IMR-90 (cell line): Measurements from ENCODE around the gene ADARB2. TPM values are rescaled to one million over a fixed set of nuclear protein-coding genes. Genes with fewer than 3 reads are reported as not detected.

Source experiments
- ATAC-seq: fragments of 200-7000 bp; cut with Tn5 transposase; 2 replicates; pipeline ENCODE4 v1.9.1; 2020; ENCODE audit warnings: low read depth, mild to moderate bottlenecking, moderate library complexity
- BruUV-seq: library from RNA; stranded (reverse); fragments of 400-500 nt; replicated peaks from 2 replicates; lab custom pipeline; 2021; lab: Mats Ljungman, UMichigan
- CTCF ChIA-PET: fragments of 300-600 bp; formaldehyde crosslinking; extraction: SDS; loops from one replicate; lab custom pipeline; 2021; ENCODE audit warnings: antibody characterized with exemption; lab: Yijun Ruan, JAX
- POLR2A ChIA-PET: fragments of 300-600 bp; sonication (Branson Sonifier 250); formaldehyde crosslinking; loops from one replicate; lab custom pipeline; 2022; ENCODE audit warnings: antibody characterized with exemption; ENCODE audit not compliant: unreplicated experiment; lab: Charles Lee
- DNase-seq: peaks from one replicate; pipeline ENCODE4 v3.0.0; 2013
- H2AFZ ChIP-seq: replicated peaks from 2 replicates; pipeline ENCODE3; 2013; ENCODE audit warnings: low read length, mild to moderate bottlenecking; ENCODE audit not compliant: poor library complexity
- H2AK5ac ChIP-seq: 2 replicates; pipeline ENCODE4 v1.6.1; 2013; ENCODE audit warnings: low read depth, low read length, inconsistent platforms
- H2AK9ac ChIP-seq: replicated peaks from 2 replicates; pipeline ENCODE3; 2013; ENCODE audit warnings: mild to moderate bottlenecking, low read depth, low read length, moderate library complexity; ENCODE audit not compliant: poor library complexity
- H2BK120ac ChIP-seq: 2 replicates; pipeline ENCODE4 v1.6.1; 2013; ENCODE audit warnings: low read depth, low read length, inconsistent platforms
- H2BK15ac ChIP-seq: 3 replicates; pipeline ENCODE4 v1.6.1; 2013; ENCODE audit warnings: low read depth, low read length, inconsistent platforms
- H2BK20ac ChIP-seq: 2 replicates; pipeline ENCODE4 v1.6.1; 2013; ENCODE audit warnings: low read depth, mild to moderate bottlenecking, inconsistent platforms, low read length, moderate library complexity
- H2BK5ac ChIP-seq: 2 replicates; pipeline ENCODE4 v1.6.1; 2013; ENCODE audit warnings: mild to moderate bottlenecking, low read depth, low read length, inconsistent platforms; ENCODE audit not compliant: poor library complexity, severe bottlenecking
- H3K14ac ChIP-seq: replicated peaks from 2 replicates; pipeline ENCODE4 v1.6.1; 2013; ENCODE audit warnings: low read depth, low read length, inconsistent platforms
- H3K18ac ChIP-seq: 2 replicates; pipeline ENCODE4 v1.6.1; 2013; ENCODE audit warnings: low read depth, low read length, control low read depth
- H3K23ac ChIP-seq: 2 replicates; pipeline ENCODE4 v1.6.1; 2013; ENCODE audit warnings: low read depth, low read length, inconsistent platforms
- H3K27ac ChIP-seq: 2 replicates; pipeline ENCODE4 v1.5.1; 2013; ENCODE audit warnings: mild to moderate bottlenecking, control low read depth, low read length; ENCODE audit not compliant: insufficient read depth
- H3K27me3 ChIP-seq: 2 replicates; pipeline ENCODE4 v1.6.1; 2013; ENCODE audit warnings: low read length; ENCODE audit not compliant: control insufficient read depth, insufficient read depth
- H3K36me3 ChIP-seq: 2 replicates; pipeline ENCODE4 v1.6.1; 2013; ENCODE audit warnings: low read length, mixed read lengths; ENCODE audit not compliant: control insufficient read depth, insufficient read depth
- H3K4ac ChIP-seq: 2 replicates; pipeline ENCODE4 v1.6.1; 2013; ENCODE audit warnings: low read depth, low read length, inconsistent platforms
- H3K4me1 ChIP-seq: 2 replicates; pipeline ENCODE4 v1.6.1; 2013; ENCODE audit warnings: low read length, mixed read lengths; ENCODE audit not compliant: control insufficient read depth, insufficient read depth
- H3K4me2 ChIP-seq: 2 replicates; pipeline ENCODE4 v1.6.1; 2013; ENCODE audit warnings: low read depth, mild to moderate bottlenecking, control low read depth, low read length, moderate library complexity
- H3K4me3 ChIP-seq: 2 replicates; pipeline ENCODE4 v1.5.1; 2013; ENCODE audit warnings: low read depth, mild to moderate bottlenecking, control low read depth, low read length, moderate library complexity; ENCODE audit not compliant: insufficient read depth
- H3K56ac ChIP-seq: 2 replicates; pipeline ENCODE4 v1.6.1; 2013; ENCODE audit warnings: low read length, inconsistent platforms; ENCODE audit not compliant: insufficient read depth; ENCODE audit errors: extremely low read depth
- H3K79me1 ChIP-seq, 2 experiments: 2 replicates each; pipeline ENCODE4 v1.6.1; 2013; ENCODE audit warnings: low read length in 2 of 2, inconsistent platforms in 1 of 2, low read depth in 1 of 2
- H3K9ac ChIP-seq: 2 replicates; pipeline ENCODE4 v1.6.1; 2013; ENCODE audit warnings: low read depth, low read length, control low read depth
- H3K9me1 ChIP-seq: 2 replicates; pipeline ENCODE4 v1.6.1; 2013; ENCODE audit warnings: low read length, inconsistent platforms; ENCODE audit not compliant: insufficient read depth
- H3K9me3 ChIP-seq: 2 replicates; pipeline ENCODE4 v1.6.1; 2013; ENCODE audit warnings: low read length; ENCODE audit not compliant: control insufficient read depth, insufficient read depth
- H4K20me1 ChIP-seq: 2 replicates; pipeline ENCODE4 v1.6.1; 2013; ENCODE audit warnings: low read length, inconsistent platforms; ENCODE audit not compliant: insufficient read depth
- H4K5ac ChIP-seq: 2 replicates; pipeline ENCODE4 v1.6.1; 2013; ENCODE audit warnings: mild to moderate bottlenecking, low read depth, low read length, control low read depth
- H4K8ac ChIP-seq, 2 experiments: 2 replicates each; pipeline ENCODE4 v1.6.1; 2013; ENCODE audit warnings: low read depth in 2 of 2, low read length in 2 of 2, control low read depth in 1 of 2, inconsistent platforms in 1 of 2
- H4K91ac ChIP-seq: 2 replicates; pipeline ENCODE4 v1.6.1; 2013; ENCODE audit warnings: low read depth, low read length, inconsistent platforms; ENCODE audit not compliant: insufficient read depth
- BHLHE40 ChIP-seq: fragments of 150-350 bp; IDR thresholded peaks from 2 replicates; pipeline ENCODE4 v1.6.1; 2016; ENCODE audit warnings: mild to moderate bottlenecking, low read depth, low read length
- CEBPB ChIP-seq: IDR thresholded peaks from 2 replicates; pipeline ENCODE4 v1.6.1; 2012; ENCODE audit warnings: low read depth, low read length, improper control_type of control experiment
- CHD1 ChIP-seq: IDR thresholded peaks from 2 replicates; pipeline ENCODE4 v1.6.1; 2012; ENCODE audit warnings: low read depth, low read length, improper control_type of control experiment
- FOS ChIP-seq: fragments of 150-350 bp; IDR thresholded peaks from 2 replicates; pipeline ENCODE4 v1.6.1; 2016; ENCODE audit warnings: low read depth, low read length
- MAFK ChIP-seq: IDR thresholded peaks from 2 replicates; pipeline ENCODE4 v1.6.1; 2012; ENCODE audit warnings: low read depth, low read length, improper control_type of control experiment
- MAZ ChIP-seq: IDR thresholded peaks from 2 replicates; pipeline ENCODE4 v1.6.1; 2012; ENCODE audit warnings: low read depth, mild to moderate bottlenecking, low read length, improper control_type of control experiment, moderate library complexity, borderline replicate concordance
- MXI1 ChIP-seq: IDR thresholded peaks from 2 replicates; pipeline ENCODE4 v1.6.1; 2012; ENCODE audit warnings: low read depth, mild to moderate bottlenecking, low read length, moderate library complexity, borderline replicate concordance
- NFE2L2 ChIP-seq: fragments of 150-350 bp; IDR thresholded peaks from 2 replicates; pipeline ENCODE4 v1.6.1; 2016; ENCODE audit warnings: low read depth, mild to moderate bottlenecking, low read length
- POLR2A ChIP-seq: IDR thresholded peaks from 2 replicates; pipeline ENCODE4 v1.6.1; 2012; ENCODE audit warnings: mild to moderate bottlenecking, low read depth, low read length
- RAD21 ChIP-seq: IDR thresholded peaks from 2 replicates; pipeline ENCODE4 v1.6.1; 2012; ENCODE audit warnings: low read length, improper control_type of control experiment
- RCOR1 ChIP-seq: IDR thresholded peaks from 2 replicates; pipeline ENCODE4 v1.6.1; 2012; ENCODE audit warnings: mild to moderate bottlenecking, low read length, improper control_type of control experiment; ENCODE audit not compliant: insufficient replicate concordance
- RFX5 ChIP-seq: IDR thresholded peaks from 2 replicates; pipeline ENCODE4 v1.8.0; 2012; ENCODE audit warnings: low read depth, mild to moderate bottlenecking, low read length, moderate library complexity
- SMC3 ChIP-seq: fragments of 150-350 bp; IDR thresholded peaks from 2 replicates; pipeline ENCODE4 v1.6.1; 2016; ENCODE audit warnings: low read depth, mild to moderate bottlenecking, antibody characterized with exemption, low read length, moderate library complexity
- WGBS, 2 experiments: methylation state at CpG; one replicate each; pipeline versions ENCODE4 v1.1.5 to v1.1.7; 2013; ENCODE audit warnings: missing lambda C conversion rate in 2 of 2; ENCODE audit not compliant: insufficient read length in 1 of 2; ENCODE audit errors: extremely low coverage in 2 of 2; 5-methylcytosine and 5-hydroxymethylcytosine counted together
- dilution Hi-C: fragments of 300-500 bp; cut with HindIII; formaldehyde crosslinking; loops from one replicate; pipeline ENCODE4 v1.14.3; 2018; ENCODE audit warnings: low sequenced_read_pairs; ENCODE audit not compliant: unreplicated experiment
- in situ Hi-C: fragments of 300-500 bp; cut with MboI; formaldehyde crosslinking; loops from 3 replicates; pipeline ENCODE4 v1.14.3; 2019; ENCODE audit warnings: low sequenced_read_pairs, inconsistent platforms, mixed read lengths
- intact Hi-C: fragments of 100-400 bp; cut with micrococcal nuclease; formaldehyde crosslinking; loops from 2 replicates; pipeline ENCODE4 v1.10.0; 2022
- polyA plus RNA-seq, 3 experiments: library from polyadenylated mRNA; depleted of rRNA; stranded (reverse); fragments of >200 nt; gene quantifications; 2 replicates each; pipeline ENCODE4 v1.2.3, GENCODE V29; 2012; ENCODE audit warnings: low replicate concordance in 1 of 3
- total RNA-seq: library from RNA; depleted of rRNA; stranded (reverse); fragments of >200 nt; gene quantifications from 2 replicates; pipeline ENCODE4 v1.2.3, GENCODE V29; 2012
- TF ChIP-seq, protein P1 (sequence below): fragments of 150-350 bp; IDR thresholded peaks from 2 replicates; pipeline ENCODE4 v1.6.1; 2017; ENCODE audit warnings: mild to moderate bottlenecking, antibody characterized with exemption, low read length, low read depth
- TF ChIP-seq, protein P2 (sequence below): fragments of 150-350 bp; IDR thresholded peaks from 2 replicates; pipeline ENCODE4 v1.6.1; 2016; ENCODE audit warnings: low read depth, mild to moderate bottlenecking, low read length, moderate library complexity, borderline replicate concordance

ADARB2 gene
- total and polyA plus RNA-seq, 2 of the 4 experiments (the other 2 are of a cell fraction) = not detected

DNA sequence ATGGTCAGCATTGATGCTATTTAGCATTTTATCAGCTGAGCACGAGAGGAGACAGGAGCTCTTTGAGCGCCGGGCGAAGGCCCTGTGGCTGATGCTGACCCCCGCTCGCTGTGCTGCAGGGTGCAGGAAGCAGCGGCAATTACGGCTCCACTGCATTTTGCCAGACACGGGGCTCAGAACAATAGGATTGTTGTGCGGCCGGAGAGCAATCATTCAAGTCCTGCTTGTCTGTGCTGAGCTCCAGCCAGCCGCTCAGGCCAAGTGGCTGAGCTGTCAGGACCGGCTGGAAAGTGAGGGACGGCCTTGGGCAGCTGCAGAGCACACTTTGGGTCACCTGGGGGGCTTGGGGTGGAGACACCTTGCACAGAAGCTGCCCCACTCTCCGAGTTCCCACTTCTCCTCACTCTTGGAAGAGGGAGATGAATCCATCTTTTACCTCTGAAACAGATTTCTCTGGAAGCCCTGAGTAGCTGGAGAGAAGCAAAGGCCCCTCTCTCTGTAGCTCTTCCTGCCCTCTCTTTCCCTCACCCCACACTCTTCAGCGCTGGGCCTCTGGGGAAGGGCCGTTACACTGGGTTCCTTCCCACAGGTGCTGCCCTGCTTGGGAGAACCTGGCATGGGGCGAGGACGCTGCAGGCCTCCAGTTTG lies 17.3 kb upstream of the ADARB2 start:
- H3K14ac ChIP-seq = no peak overlapping the region
- H2BK20ac ChIP-seq = no peak overlapping the region
- in situ Hi-C loops (no loop called here), intact Hi-C loops (no loop called here), dilution Hi-C loops (no loop called here)
- no peak overlapping the region for H2AFZ ChIP-seq
- no peaks in the 10 kb centered on the region for H4K20me1 ChIP-seq
- no peak overlapping the region for H3K4ac ChIP-seq
- H2BK5ac ChIP-seq = no peak overlapping the region
- H3K27me3 ChIP-seq = no peaks in the 10 kb centered on the region
- H3K27ac ChIP-seq = no peak overlapping the region
- H3K79me1 ChIP-seq = no peaks in the 10 kb centered on the region
- H4K91ac ChIP-seq = no peak overlapping the region
- H2BK120ac ChIP-seq = no peak overlapping the region
- ATAC-seq = no peak
- no peak overlapping the region for H3K23ac ChIP-seq
- H4K8ac ChIP-seq = no peak overlapping the region
- H3K56ac ChIP-seq = no peak overlapping the region
- no peak overlapping the region for H3K9ac ChIP-seq
- no peaks in the 10 kb centered on the region for H3K36me3 ChIP-seq
- TF ChIP-seq, protein P1, sequence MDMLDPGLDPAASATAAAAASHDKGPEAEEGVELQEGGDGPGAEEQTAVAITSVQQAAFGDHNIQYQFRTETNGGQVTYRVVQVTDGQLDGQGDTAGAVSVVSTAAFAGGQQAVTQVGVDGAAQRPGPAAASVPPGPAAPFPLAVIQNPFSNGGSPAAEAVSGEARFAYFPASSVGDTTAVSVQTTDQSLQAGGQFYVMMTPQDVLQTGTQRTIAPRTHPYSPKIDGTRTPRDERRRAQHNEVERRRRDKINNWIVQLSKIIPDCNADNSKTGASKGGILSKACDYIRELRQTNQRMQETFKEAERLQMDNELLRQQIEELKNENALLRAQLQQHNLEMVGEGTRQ = no peak
- no peak for TF ChIP-seq RCOR1
- no peak for TF ChIP-seq BHLHE40
- TF ChIP-seq CEBPB = no peak
- TF ChIP-seq, protein P2, sequence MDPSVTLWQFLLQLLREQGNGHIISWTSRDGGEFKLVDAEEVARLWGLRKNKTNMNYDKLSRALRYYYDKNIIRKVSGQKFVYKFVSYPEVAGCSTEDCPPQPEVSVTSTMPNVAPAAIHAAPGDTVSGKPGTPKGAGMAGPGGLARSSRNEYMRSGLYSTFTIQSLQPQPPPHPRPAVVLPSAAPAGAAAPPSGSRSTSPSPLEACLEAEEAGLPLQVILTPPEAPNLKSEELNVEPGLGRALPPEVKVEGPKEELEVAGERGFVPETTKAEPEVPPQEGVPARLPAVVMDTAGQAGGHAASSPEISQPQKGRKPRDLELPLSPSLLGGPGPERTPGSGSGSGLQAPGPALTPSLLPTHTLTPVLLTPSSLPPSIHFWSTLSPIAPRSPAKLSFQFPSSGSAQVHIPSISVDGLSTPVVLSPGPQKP = no peak
- TF ChIP-seq RFX5 = no peak
- no peak for TF ChIP-seq CHD1
- no peak for TF ChIP-seq SMC3
- TF ChIP-seq MAZ = no peak
- TF ChIP-seq MAFK = no peak
- no peak for TF ChIP-seq NFE2L2
- no peak for TF ChIP-seq MXI1
- no peak for TF ChIP-seq FOS
- TF ChIP-seq POLR2A = no peak
- TF ChIP-seq RAD21 = no peak
- no peak overlapping the region for H2AK9ac ChIP-seq
- H4K5ac ChIP-seq = no peak overlapping the region
- no peak overlapping the region for H2BK15ac ChIP-seq
- ChIA-PET CTCF (no interaction called here), POLR2A (no interaction called here)
- BruUV-seq = no TSS peak
- DNase-seq = no peak
- H3K4me1 ChIP-seq = no peaks in the 10 kb centered on the region
- no peaks in the 10 kb centered on the region for H3K9me1 ChIP-seq
- H2AK5ac ChIP-seq = no peak overlapping the region
- no peak overlapping the region for H3K18ac ChIP-seq
- no peak overlapping the region for H3K4me2 ChIP-seq
- no peak overlapping the region for H3K4me3 ChIP-seq
- WGBS, 2 experiments = 18% methylated on average over 12 of the region's 19 CpGs; no CpG with 5 or more reads in 1 of the 2 experiments
- H3K9me3 ChIP-seq = peaks cover 19% of the 10 kb centered on the region
